Measurements from ENCODE around the gene MMP24. TPM values are rescaled to one million over a fixed set of nuclear protein-coding genes. Genes with fewer than 3 reads are reported as not detected.

The MMP24 gene
- total and polyA plus RNA-seq, 2 of the 13 experiments (the other 11 are each of a cell fraction or from before 2014, with no cell fraction given): 0.29 to 0.35 TPM

DNA sequence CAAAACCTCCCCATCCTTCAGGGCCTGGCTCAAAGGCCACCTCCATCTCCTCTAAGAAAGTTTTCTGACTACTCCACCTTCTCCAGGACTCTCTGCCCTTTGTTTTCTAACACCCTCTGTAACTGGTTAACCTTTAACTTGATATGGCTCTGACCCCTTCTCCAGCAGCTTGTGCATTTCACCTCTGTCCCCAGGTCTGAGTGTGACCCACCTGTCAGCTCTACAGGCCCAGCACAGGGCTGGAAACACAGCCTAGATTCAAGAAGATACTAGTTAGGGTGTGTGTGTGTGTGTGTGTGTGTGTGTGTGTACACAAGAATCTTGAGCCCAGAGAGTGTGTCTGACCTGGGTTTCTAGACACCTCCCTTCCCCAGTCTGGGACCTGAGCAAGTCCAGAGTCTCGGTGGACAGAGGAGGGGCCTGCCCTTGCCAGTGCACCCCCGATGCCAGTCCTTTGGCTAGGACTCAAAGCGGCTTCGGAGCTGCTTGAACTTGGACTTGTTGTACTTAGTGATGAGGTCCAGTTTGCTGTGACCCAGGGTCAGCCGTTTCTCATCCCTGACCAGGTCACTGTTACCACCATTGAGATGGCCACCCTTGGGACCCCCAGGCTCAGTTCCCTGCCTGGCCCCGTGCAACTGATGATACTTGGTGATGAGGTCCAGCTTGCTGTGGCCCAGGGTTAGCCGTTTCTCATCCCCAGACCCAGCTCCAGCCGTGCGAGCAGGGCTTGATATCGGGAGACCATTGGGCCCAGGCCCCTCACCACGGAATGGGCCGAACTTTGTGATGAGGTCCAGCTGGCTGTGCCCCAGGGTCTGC, 59.8 kb downstream of the MMP24 start (continued):
- TF ChIP-seq, protein P1, sequence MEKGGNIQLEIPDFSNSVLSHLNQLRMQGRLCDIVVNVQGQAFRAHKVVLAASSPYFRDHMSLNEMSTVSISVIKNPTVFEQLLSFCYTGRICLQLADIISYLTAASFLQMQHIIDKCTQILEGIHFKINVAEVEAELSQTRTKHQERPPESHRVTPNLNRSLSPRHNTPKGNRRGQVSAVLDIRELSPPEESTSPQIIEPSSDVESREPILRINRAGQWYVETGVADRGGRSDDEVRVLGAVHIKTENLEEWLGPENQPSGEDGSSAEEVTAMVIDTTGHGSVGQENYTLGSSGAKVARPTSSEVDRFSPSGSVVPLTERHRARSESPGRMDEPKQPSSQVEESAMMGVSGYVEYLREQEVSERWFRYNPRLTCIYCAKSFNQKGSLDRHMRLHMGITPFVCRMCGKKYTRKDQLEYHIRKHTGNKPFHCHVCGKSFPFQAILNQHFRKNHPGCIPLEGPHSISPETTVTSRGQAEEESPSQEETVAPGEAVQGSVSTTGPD (CRISPR knock-in tag; IDR thresholded peaks at IDR 0.05): no peak
- TF ChIP-seq, protein P2, sequence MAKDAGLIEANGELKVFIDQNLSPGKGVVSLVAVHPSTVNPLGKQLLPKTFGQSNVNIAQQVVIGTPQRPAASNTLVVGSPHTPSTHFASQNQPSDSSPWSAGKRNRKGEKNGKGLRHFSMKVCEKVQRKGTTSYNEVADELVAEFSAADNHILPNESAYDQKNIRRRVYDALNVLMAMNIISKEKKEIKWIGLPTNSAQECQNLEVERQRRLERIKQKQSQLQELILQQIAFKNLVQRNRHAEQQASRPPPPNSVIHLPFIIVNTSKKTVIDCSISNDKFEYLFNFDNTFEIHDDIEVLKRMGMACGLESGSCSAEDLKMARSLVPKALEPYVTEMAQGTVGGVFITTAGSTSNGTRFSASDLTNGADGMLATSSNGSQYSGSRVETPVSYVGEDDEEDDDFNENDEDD (CRISPR knock-in tag; IDR thresholded peaks at IDR 0.05; ENCODE audit: borderline replicate concordance): 0 out of 2 replicates have a peak, but pooled peaks have one; percentile 16
- TF ChIP-seq ZNF367 (CRISPR knock-in tag; IDR thresholded peaks at IDR 0.05; ENCODE audit: borderline replicate concordance) (no peak), BORCS8-MEF2B (CRISPR knock-in tag; IDR thresholded peaks at IDR 0.05) (peak; percentile 37; the same call in 1 of the 2 replicates), PCBP1 (IDR thresholded peaks at IDR 0.05; ENCODE audit: borderline replicate concordance, low read depth, low read length) (no peak), KAT7 (CRISPR knock-in tag; IDR thresholded peaks at IDR 0.05; ENCODE audit: borderline replicate concordance) (no peak; the same call in 1 of the 2 replicates), CAMTA2 (CRISPR knock-in tag; IDR thresholded peaks at IDR 0.05; ENCODE audit: borderline replicate concordance) (no peak), NONO (IDR thresholded peaks at IDR 0.05) (no peak), NONO (CRISPR knock-in tag; conservative IDR thresholded peaks at IDR 0.05) (peak; percentile 14; the same call in 1 of the 2 replicates), SAFB2 (CRISPR knock-in tag; IDR thresholded peaks at IDR 0.05; ENCODE audit: borderline replicate concordance, low read depth) (no peak; the same call in 1 of the 2 replicates), NFIC (IDR thresholded peaks at IDR 0.05; ENCODE audit: low read length) (no peak), TCF12 (IDR thresholded peaks at IDR 0.05) (no peak), TCF12 (CRISPR knock-in tag; IDR thresholded peaks at IDR 0.05) (no peak), TP53 (CRISPR knock-in tag; conservative IDR thresholded peaks at IDR 0.05) (no peak), IRX3 (CRISPR knock-in tag; IDR thresholded peaks at IDR 0.05; ENCODE audit: borderline replicate concordance, low read depth) (peak; percentile 79; the same call in 1 of the 2 replicates), ZNF20 (CRISPR knock-in tag; IDR thresholded peaks at IDR 0.05) (no peak), GTF3A (CRISPR knock-in tag; conservative IDR thresholded peaks at IDR 0.05) (no peak)
- TF ChIP-seq, protein P3, sequence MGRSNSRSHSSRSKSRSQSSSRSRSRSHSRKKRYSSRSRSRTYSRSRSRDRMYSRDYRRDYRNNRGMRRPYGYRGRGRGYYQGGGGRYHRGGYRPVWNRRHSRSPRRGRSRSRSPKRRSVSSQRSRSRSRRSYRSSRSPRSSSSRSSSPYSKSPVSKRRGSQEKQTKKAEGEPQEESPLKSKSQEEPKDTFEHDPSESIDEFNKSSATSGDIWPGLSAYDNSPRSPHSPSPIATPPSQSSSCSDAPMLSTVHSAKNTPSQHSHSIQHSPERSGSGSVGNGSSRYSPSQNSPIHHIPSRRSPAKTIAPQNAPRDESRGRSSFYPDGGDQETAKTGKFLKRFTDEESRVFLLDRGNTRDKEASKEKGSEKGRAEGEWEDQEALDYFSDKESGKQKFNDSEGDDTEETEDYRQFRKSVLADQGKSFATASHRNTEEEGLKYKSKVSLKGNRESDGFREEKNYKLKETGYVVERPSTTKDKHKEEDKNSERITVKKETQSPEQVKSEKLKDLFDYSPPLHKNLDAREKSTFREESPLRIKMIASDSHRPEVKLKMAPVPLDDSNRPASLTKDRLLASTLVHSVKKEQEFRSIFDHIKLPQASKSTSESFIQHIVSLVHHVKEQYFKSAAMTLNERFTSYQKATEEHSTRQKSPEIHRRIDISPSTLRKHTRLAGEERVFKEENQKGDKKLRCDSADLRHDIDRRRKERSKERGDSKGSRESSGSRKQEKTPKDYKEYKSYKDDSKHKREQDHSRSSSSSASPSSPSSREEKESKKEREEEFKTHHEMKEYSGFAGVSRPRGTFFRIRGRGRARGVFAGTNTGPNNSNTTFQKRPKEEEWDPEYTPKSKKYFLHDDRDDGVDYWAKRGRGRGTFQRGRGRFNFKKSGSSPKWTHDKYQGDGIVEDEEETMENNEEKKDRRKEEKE (IDR thresholded peaks at IDR 0.05): no peak
- TF ChIP-seq, protein P4, sequence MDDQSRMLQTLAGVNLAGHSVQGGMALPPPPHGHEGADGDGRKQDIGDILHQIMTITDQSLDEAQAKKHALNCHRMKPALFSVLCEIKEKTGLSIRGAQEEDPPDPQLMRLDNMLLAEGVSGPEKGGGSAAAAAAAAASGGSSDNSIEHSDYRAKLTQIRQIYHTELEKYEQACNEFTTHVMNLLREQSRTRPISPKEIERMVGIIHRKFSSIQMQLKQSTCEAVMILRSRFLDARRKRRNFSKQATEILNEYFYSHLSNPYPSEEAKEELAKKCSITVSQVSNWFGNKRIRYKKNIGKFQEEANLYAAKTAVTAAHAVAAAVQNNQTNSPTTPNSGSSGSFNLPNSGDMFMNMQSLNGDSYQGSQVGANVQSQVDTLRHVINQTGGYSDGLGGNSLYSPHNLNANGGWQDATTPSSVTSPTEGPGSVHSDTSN (CRISPR knock-in tag; IDR thresholded peaks at IDR 0.05; ENCODE audit: borderline replicate concordance): no peak
- TF ChIP-seq, protein P5, sequence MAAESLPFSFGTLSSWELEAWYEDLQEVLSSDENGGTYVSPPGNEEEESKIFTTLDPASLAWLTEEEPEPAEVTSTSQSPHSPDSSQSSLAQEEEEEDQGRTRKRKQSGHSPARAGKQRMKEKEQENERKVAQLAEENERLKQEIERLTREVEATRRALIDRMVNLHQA (CRISPR knock-in tag; IDR thresholded peaks at IDR 0.05): no peak
- TF ChIP-seq, protein P6, sequence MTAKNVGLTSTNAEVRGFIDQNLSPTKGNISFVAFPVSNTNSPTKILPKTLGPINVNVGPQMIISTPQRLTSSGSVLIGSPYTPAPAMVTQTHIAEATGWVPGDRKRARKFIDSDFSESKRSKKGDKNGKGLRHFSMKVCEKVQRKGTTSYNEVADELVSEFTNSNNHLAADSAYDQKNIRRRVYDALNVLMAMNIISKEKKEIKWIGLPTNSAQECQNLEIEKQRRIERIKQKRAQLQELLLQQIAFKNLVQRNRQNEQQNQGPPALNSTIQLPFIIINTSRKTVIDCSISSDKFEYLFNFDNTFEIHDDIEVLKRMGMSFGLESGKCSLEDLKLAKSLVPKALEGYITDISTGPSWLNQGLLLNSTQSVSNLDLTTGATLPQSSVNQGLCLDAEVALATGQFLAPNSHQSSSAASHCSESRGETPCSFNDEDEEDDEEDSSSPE (CRISPR knock-in tag; IDR thresholded peaks at IDR 0.05): no peak

Measured in HepG2 (cell line).